T-helper 1 cell treated with Interleukin-12 subunit alpha and Interleukin-12 subunit beta and Interleukin-4 antibody, amounts not matched to agents 30 μg/mL and 1 μg/mL, for 36 hours (primary cell): Measurements from ENCODE around the gene DHRS13.
A peak's percentile ranks its signal among the peaks of the same experiment; 100 is the strongest.
"Not testable (repeated sequence)": the region's sequence is repeated elsewhere in the genome, so short reads cannot be mapped to it uniquely, and the experiment has no call there.

Source experiments
- H3K27ac Mint-ChIP-seq: one replicate; pipeline ENCODE4 v1.8.0; 2021; ENCODE audit warnings: mild to moderate bottlenecking, mixed read lengths
- H3K27me3 Mint-ChIP-seq: one replicate; pipeline ENCODE4 v1.8.0; 2021; ENCODE audit warnings: low read depth, mixed read lengths
- H3K36me3 Mint-ChIP-seq: one replicate; pipeline ENCODE4 v1.8.0; 2021; ENCODE audit warnings: low read depth, mixed read lengths
- H3K4me1 Mint-ChIP-seq: one replicate; pipeline ENCODE4 v1.8.0; 2021; ENCODE audit warnings: low read depth, mixed read lengths
- H3K4me3 Mint-ChIP-seq: one replicate; pipeline ENCODE4 v1.8.0; 2021; ENCODE audit warnings: mild to moderate bottlenecking, moderate library complexity, mixed read lengths
- H3K9me3 Mint-ChIP-seq: one replicate; pipeline ENCODE4 v1.8.0; 2021; ENCODE audit warnings: mixed read lengths

DHRS13 gene

GRCh38 chr17:28901866-28902818 is 737 bp downstream of the DHRS13 start:
- Mint-ChIP-seq H3K4me3 (peak overlapping the region; percentile 93), H3K27ac (peak overlapping the region; percentile 90), H3K27me3 (no peaks in the 10 kb centered on the region), H3K4me1 (peaks cover 35% of the 10 kb centered on the region), H3K9me3 (no peaks in the 10 kb centered on the region), H3K36me3 (peaks cover 47% of the 10 kb centered on the region)

DNA sequence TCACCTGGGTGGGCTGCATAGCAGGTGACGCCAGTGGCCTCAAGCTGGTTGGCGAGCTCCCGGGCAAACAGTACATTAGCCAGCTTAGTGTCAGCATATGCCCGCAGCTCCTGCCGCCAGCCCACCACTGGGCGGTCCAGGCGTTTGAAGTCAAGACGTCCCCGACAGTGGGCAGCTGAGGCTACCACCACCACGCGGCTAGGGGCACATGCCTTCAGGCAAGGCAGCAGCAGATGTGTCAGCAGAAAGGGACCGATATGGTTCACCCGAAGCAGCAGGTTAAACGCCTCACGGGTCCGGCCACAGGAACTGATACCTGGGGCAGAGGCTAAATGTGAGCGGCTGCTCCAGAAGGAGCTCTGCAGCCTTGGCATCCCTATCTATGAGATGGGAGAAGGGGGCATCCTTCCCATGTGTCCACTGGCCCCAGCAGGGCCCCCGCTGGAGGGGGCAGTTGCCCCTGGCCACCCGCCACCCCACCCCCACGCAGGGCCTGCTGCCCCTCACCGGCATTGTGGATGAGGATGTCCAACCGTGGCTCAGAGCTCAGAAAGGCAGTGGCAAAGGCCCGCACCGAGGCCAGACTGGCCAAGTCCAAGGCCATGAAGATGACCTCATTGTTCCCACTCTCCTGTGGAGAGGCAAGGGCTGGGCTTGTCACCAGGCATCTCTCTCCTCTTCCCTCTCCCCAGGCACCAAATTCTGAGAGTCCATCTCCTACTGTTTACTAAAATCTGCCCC is 1.7 kb downstream of the DHRS13 start:
- Mint-ChIP-seq H3K4me3 (peak overlapping the region; percentile 93), H3K4me1 (peaks cover 42% of the 10 kb centered on the region), H3K27ac (peak overlapping the region; percentile 90), H3K9me3 (no peaks in the 10 kb centered on the region), H3K36me3 (peaks cover 45% of the 10 kb centered on the region), H3K27me3 (no peaks in the 10 kb centered on the region)

GRCh38 chr17:28899212-28899815 is 3.6 kb downstream of the DHRS13 start:
- Mint-ChIP-seq H3K4me3 (peak overlapping the region; percentile 33), H3K27me3 (no peaks in the 10 kb centered on the region), H3K4me1 (peaks cover 51% of the 10 kb centered on the region), H3K27ac (peak overlapping the region; percentile 17), H3K36me3 (peaks cover 38% of the 10 kb centered on the region), H3K9me3 (no peaks in the 10 kb centered on the region)

DNA sequence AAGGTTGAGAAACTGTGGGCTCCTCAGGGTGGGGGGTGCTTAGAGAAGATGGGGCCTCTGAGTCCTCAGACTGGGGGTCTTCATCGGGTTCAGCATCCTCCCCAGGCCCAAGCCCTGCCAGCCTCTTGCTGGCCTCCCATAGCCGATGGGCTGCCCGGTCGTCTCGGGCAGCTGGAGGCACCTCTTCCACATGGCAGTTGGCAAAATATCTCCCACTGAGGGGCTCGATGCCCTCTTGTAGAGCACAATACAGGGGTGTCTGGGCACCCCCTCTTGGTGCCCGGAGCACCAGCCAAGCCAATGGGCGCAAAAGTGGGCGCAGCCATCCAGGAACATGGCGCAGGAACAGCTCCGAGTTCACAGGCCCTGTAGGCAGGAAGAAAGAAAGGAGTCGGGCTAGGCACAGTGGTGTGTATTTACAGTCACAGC is 4.3 kb downstream of the DHRS13 start:
- Mint-ChIP-seq H3K4me1 (peaks cover 56% of the 10 kb centered on the region), H3K27me3 (no peaks in the 10 kb centered on the region), H3K36me3 (peaks cover 38% of the 10 kb centered on the region), H3K9me3 (no peaks in the 10 kb centered on the region), H3K27ac (no peak overlapping the region), H3K4me3 (no peak overlapping the region)

DNA sequence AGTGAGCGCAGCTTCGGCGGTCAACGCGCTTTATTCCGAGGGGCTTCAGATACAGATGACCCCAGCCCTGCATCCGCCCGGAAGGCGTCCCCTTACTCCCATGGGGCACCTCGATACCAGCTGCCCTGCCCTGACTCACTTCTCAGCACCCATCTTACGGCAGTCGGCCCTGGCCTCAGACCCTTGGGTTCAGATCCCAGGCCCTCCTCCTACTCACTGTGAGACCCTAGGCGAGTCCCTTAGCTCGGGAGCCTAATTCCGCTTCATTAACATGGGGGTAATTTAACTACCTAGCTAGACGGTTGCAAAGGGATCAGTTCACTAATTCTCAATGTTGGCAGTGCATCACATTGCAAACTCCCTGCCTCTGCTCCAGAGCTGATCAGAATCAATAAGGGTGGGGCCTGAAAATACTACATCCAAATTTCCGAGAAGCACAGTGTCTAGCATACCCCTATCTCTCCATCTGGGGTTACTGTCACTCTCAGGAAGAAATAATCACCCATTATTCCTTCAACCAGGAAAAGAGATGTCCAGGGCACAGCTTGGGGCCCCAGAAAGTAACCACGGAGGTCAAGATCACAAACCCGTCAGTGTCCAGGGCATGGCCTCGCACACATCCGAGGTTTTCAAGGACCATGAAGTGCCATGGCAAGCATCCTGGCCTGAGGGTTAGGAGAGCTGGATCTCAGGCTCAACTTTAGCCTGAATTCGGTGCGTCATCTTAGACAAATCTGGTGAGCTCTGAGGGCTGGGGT is 4.9 kb downstream of the DHRS13 start:
- Mint-ChIP-seq H3K27me3 (no peaks in the 10 kb centered on the region), H3K9me3 (no peaks in the 10 kb centered on the region), H3K4me1 (peaks cover 58% of the 10 kb centered on the region), H3K4me3 (peak overlapping the region; percentile 91), H3K36me3 (peaks cover 44% of the 10 kb centered on the region), H3K27ac (peak overlapping the region; percentile 93)

- H3K27me3 Mint-ChIP-seq = no peaks in the 10 kb centered on the region
- peak within 1 kb of the TSS; percentile 93 for H3K27ac Mint-ChIP-seq
- H3K36me3 Mint-ChIP-seq = peaks cover 43% of the 10 kb centered on the region
- no peaks in the 10 kb centered on the region for H3K9me3 Mint-ChIP-seq
- H3K4me1 Mint-ChIP-seq = peaks cover 61% of the 10 kb centered on the region
- peak within 1 kb of the TSS; percentile 91 for H3K4me3 Mint-ChIP-seq
These were observed 5.8 kb downstream of the DHRS13 start, which contains the start of gene FLOT2 for GRCh38 chr17:28896884-28897768. TSS of gene FLOT2 (minus strand) at chr17:28897733. CDS start at chr17:28897574, 159 bp downstream.

DNA sequence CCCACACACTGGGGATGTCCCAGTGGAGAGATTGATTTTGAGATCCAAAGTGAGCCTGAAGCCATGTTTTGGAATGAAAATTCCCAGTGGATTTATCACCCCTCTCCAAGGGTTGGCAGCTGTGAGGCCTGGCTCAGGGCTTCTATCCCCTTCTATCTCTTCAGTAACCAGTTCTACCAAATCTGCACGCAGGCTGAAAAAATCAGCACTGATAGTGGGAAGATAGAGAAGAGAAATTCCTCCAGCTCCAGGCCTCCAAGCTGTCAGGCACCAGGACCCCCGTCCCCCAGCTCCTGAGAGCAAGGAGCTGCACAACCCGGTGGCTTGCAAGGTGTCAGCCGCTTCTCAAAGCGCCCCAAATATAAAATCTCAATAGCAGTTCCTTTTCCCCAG is 6.4 kb downstream of the DHRS13 start:
- H3K9me3 Mint-ChIP-seq = no peaks in the 10 kb centered on the region
- peak overlapping the region; percentile 91 for H3K4me3 Mint-ChIP-seq
- H3K36me3 Mint-ChIP-seq = peaks cover 37% of the 10 kb centered on the region
- peaks cover 58% of the 10 kb centered on the region for H3K4me1 Mint-ChIP-seq
- peak overlapping the region; percentile 93 for H3K27ac Mint-ChIP-seq
- no peaks in the 10 kb centered on the region for H3K27me3 Mint-ChIP-seq

- Mint-ChIP-seq H3K4me3 (peak overlapping the region; percentile 91), H3K36me3 (peaks cover 37% of the 10 kb centered on the region), H3K4me1 (peaks cover 62% of the 10 kb centered on the region), H3K27ac (peak overlapping the region; percentile 93), H3K27me3 (no peaks in the 10 kb centered on the region), H3K9me3 (no peaks in the 10 kb centered on the region)
These were observed 7.0 kb downstream of the DHRS13 start for GRCh38 chr17:28895794-28896447.

- Mint-ChIP-seq H3K4me3 (peak overlapping the region; percentile 77), H3K36me3 (peaks cover 30% of the 10 kb centered on the region), H3K4me1 (peaks cover 59% of the 10 kb centered on the region), H3K27ac (peak overlapping the region; percentile 99)
- H3K27me3 Mint-ChIP-seq, H3K9me3 Mint-ChIP-seq: not testable (repeated sequence)
These were observed 9.4 kb downstream of the DHRS13 start for GRCh38 chr17:28893248-28894183.

- Mint-ChIP-seq H3K36me3 (peaks cover 24% of the 10 kb centered on the region), H3K27me3 (no peaks in the 10 kb centered on the region), H3K9me3 (no peaks in the 10 kb centered on the region), H3K4me1 (peaks cover 53% of the 10 kb centered on the region), H3K4me3 (no peak overlapping the region), H3K27ac (peak overlapping the region; percentile 61)
These were observed 10.9 kb downstream of the DHRS13 start for GRCh38 chr17:28892024-28892423.

GRCh38 chr17:28891201-28891600 is 11.7 kb downstream of the DHRS13 start:
- Mint-ChIP-seq H3K27me3 (no peaks in the 10 kb centered on the region), H3K9me3 (no peaks in the 10 kb centered on the region), H3K4me3 (no peak overlapping the region), H3K36me3 (peaks cover 23% of the 10 kb centered on the region), H3K27ac (peak overlapping the region; percentile 52), H3K4me1 (peaks cover 46% of the 10 kb centered on the region)

DNA sequence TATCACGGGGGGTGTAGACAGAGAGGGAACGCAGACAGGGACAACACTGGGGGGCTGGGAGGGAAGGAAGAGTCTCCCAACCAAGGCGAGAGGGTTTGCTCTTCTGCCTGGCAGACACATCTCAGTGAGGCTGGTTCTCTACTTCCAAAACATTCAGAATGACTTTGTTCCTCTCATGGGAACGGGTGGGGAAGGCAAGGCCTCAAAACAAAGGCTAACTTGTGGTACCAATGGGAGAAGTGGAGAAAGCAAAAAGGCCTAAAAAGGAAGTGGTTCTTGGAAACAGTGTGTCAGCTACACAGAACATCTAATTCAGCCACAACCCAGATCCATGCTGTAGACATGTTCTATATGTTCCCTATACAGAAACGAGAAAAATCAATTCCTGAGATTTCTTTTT is 12.9 kb downstream of the DHRS13 start:
- Mint-ChIP-seq H3K4me3 (peak overlapping the region; percentile 11), H3K27me3 (no peaks in the 10 kb centered on the region), H3K36me3 (peaks cover 28% of the 10 kb centered on the region), H3K9me3 (no peaks in the 10 kb centered on the region), H3K27ac (peak overlapping the region; percentile 49), H3K4me1 (peaks cover 37% of the 10 kb centered on the region)
